ENCODE data around the gene JMY. TPM values are rescaled to one million over a fixed set of nuclear protein-coding genes. Genes with fewer than 3 reads are reported as not detected.

JMY gene
- total RNA-seq, 1 donor from 2014 or later: 12.0 TPM

DNA sequence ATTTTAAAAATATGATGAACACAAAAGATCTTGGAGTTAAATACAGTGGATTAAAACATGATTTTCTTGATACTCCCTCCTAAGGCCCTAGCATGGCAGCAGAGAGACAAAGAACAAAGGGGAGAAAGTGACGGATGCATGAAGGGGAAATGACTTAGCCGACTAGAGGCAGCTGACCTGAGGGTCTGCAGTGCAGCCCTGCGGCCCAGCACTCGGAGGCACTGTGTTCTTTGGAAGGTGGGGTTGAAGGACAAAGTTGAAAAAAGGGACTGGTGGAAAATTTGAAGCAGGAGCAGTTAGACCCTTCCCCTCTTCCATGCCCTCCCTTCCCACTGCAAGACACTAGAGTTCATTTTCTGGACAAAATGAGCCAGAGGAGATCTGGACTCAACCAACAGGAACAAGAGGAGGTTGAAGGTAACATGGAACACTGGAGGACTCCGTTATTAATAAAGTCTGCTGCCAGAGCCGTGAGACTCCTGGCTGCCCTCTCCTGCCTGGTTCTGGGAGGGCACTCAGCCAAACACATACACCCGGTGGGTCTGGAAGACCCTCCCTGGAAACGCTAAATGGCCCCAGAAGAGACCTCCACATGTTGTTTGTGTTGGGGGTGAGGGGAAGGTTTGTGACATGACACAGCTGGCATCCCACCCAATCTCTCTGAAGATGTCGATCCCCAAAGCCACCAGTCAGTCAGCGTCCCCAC is 98.1 kb downstream of the JMY start:
- Histone ChIP-seq H3K36me3 (no peaks in the 10 kb centered on the region), H3K4me3 (no peak overlapping the region), H3K27me3 (no peaks in the 10 kb centered on the region), H3K4me1 (no peaks in the 10 kb centered on the region), H3K9me3 (no peaks in the 10 kb centered on the region), H3K27ac (no peak overlapping the region)
- TF ChIP-seq POLR2A (IDR thresholded peaks at IDR 0.05) (no peak), POLR2AphosphoS5 (IDR thresholded peaks at IDR 0.05; ENCODE audit: insufficient read depth in 1 of 2, low read depth in 1 of 2) (no peak)
- intact Hi-C loops (cut with DNase I): no loop called here
- DNase-seq (ENCODE audit: extremely low spot score in 2 of 2): no peak

DNA sequence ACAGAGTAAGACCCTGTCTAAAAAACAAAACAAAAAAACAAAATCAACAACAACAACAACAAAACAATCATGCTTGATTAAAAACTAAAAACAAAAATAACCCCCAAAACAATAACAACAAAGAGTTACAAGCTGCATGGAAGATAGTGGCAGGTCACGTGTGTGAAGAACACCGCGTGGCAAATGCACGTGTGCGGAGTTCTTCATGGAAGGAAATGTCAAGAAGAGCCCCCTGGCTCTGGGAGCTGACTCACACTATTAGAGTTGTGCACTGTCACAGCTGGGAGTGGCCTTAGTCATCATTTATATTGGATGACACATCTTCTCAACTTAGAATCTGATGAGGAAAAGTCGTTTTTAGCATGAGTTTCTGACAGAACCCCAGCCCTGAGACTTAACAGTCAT is 110.5 kb downstream of the JMY start:
- intact Hi-C loops (cut with DNase I): no loop called here
- H3K4me1 ChIP-seq: no peaks in the 10 kb centered on the region
- H3K36me3 ChIP-seq: no peaks in the 10 kb centered on the region
- TF ChIP-seq POLR2AphosphoS5 (IDR thresholded peaks at IDR 0.05; ENCODE audit: insufficient read depth in 1 of 2, low read depth in 1 of 2) (no peak), POLR2A (IDR thresholded peaks at IDR 0.05) (no peak), CTCF (IDR thresholded peaks at IDR 0.05) (no peak)
- no peak for DNase-seq (ENCODE audit: extremely low spot score in 2 of 2)
- no peak overlapping the region for H3K4me3 ChIP-seq
- no peak overlapping the region for H3K27ac ChIP-seq
- H3K27me3 ChIP-seq: no peaks in the 10 kb centered on the region
- no peaks in the 10 kb centered on the region for H3K9me3 ChIP-seq

GRCh38 chr5:79349047-79349446 is 113.1 kb downstream of the JMY start:
- no peaks in the 10 kb centered on the region for H3K9me3 ChIP-seq
- no peaks in the 10 kb centered on the region for H3K27me3 ChIP-seq
- intact Hi-C loops (cut with DNase I): no loop called here
- no peak for TF ChIP-seq POLR2A (IDR thresholded peaks at IDR 0.05)
- no peak for TF ChIP-seq POLR2AphosphoS5 (IDR thresholded peaks at IDR 0.05; ENCODE audit: insufficient read depth in 1 of 2, low read depth in 1 of 2)
- no peak for TF ChIP-seq CTCF (IDR thresholded peaks at IDR 0.05)
- H3K27ac ChIP-seq: no peak overlapping the region
- no peak for DNase-seq (ENCODE audit: extremely low spot score in 2 of 2)
- no peaks in the 10 kb centered on the region for H3K4me1 ChIP-seq
- no peak overlapping the region for H3K4me3 ChIP-seq
- H3K36me3 ChIP-seq: no peaks in the 10 kb centered on the region

DNA sequence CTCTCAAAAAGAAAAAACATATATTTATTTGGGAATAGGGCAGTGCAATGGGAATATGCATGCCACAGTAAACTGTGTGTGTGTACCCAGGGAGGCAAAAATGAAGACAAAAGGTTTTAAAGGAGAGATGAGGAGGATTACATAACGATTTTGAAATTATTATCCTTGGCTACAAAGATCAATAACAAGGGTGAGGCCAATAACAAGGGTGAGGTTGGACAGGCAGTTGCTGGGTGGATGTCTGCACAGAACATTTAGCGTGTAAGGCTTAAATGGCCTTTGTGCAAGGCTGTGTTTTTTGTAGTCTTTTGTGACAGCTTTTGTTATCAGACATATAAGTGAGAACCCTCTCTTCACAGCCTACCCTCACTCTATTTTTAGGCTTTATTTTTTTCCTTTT is 114.0 kb downstream of the JMY start:
- intact Hi-C loops (cut with DNase I): no loop called here
- TF ChIP-seq CTCF (IDR thresholded peaks at IDR 0.05) (no peak), POLR2AphosphoS5 (IDR thresholded peaks at IDR 0.05; ENCODE audit: insufficient read depth in 1 of 2, low read depth in 1 of 2) (no peak), POLR2A (IDR thresholded peaks at IDR 0.05) (no peak)
- Histone ChIP-seq H3K36me3 (no peaks in the 10 kb centered on the region), H3K27me3 (no peaks in the 10 kb centered on the region), H3K9me3 (no peaks in the 10 kb centered on the region), H3K4me1 (no peaks in the 10 kb centered on the region), H3K4me3 (no peak overlapping the region), H3K27ac (no peak overlapping the region)
- DNase-seq (ENCODE audit: extremely low spot score in 2 of 2): no peak

GRCh38 chr5:79357398-79357797 is 121.5 kb downstream of the JMY start:
- intact Hi-C loops (cut with DNase I): no loop called here
- H3K27ac ChIP-seq: no peak overlapping the region
- TF ChIP-seq CTCF (IDR thresholded peaks at IDR 0.05): no peak
- no peak for TF ChIP-seq POLR2A (IDR thresholded peaks at IDR 0.05)
- TF ChIP-seq POLR2AphosphoS5 (IDR thresholded peaks at IDR 0.05; ENCODE audit: insufficient read depth in 1 of 2, low read depth in 1 of 2): no peak
- no peak for DNase-seq (ENCODE audit: extremely low spot score in 2 of 2)
- no peaks in the 10 kb centered on the region for H3K27me3 ChIP-seq
- no peaks in the 10 kb centered on the region for H3K4me1 ChIP-seq
- H3K36me3 ChIP-seq: no peaks in the 10 kb centered on the region
- H3K4me3 ChIP-seq: no peak overlapping the region
- H3K9me3 ChIP-seq: no peaks in the 10 kb centered on the region

Small RNA genes within 50 kb of the gene (small RNA-seq; reads per million reads assigned to genes)
- gene AC016559.1: not detected
- not detected for gene RF00425

Other genes starting within 250 kb of the JMY start
- 4.2 TPM for gene DMGDH, start 166.5 kb upstream of the JMY start, total RNA-seq
- gene BHMT2, start 166.4 kb upstream of the JMY start, total RNA-seq: 4.2 TPM
- not detected for gene BHMT, start 124.3 kb upstream of the JMY start, total RNA-seq